ENCODE measurements around the gene PPM1H. TPM values are rescaled to one million over a fixed set of nuclear protein-coding genes. Genes with fewer than 3 reads are reported as not detected.

The PPM1H gene
- total RNA-seq, 1 experiment from 2014 or later: 9.2 TPM

- no peak for DNase-seq (ENCODE audit: low read depth)
Measured at GRCh38 chr12:62653304-62653703, 281.6 kb downstream of the PPM1H start.

- no peak for DNase-seq (ENCODE audit: low read depth)
Measured at GRCh38 chr12:62651138-62651537, 283.8 kb downstream of the PPM1H start.

GRCh38 chr12:62649412-62650138 is 285.4 kb downstream of the PPM1H start:
- DNase-seq (ENCODE audit: low read depth): no peak

GRCh38 chr12:62647586-62647985 is 287.4 kb downstream of the PPM1H start:
- no peak for DNase-seq (ENCODE audit: low read depth)

GRCh38 chr12:62646566-62646965 is 288.4 kb downstream of the PPM1H start:
- no peak for DNase-seq (ENCODE audit: low read depth)

- no peak for DNase-seq (ENCODE audit: low read depth)
Measured at GRCh38 chr12:62643486-62643885, 291.5 kb downstream of the PPM1H start.

- DNase-seq (ENCODE audit: low read depth): no peak
Measured at GRCh38 chr12:62642486-62642885, 292.5 kb downstream of the PPM1H start.

- DNase-seq (ENCODE audit: low read depth): peak; percentile 86
Measured at GRCh38 chr12:62640910-62641448, 294.0 kb downstream of the PPM1H start.

GRCh38 chr12:62637679-62638078 is 297.3 kb downstream of the PPM1H start:
- DNase-seq (ENCODE audit: low read depth): no peak

GRCh38 chr12:62635649-62636048 is 299.3 kb downstream of the PPM1H start:
- no peak for DNase-seq (ENCODE audit: low read depth)

GRCh38 chr12:62632411-62632918 is 302.5 kb downstream of the PPM1H start:
- peak; percentile 74 for DNase-seq (ENCODE audit: low read depth)

GRCh38 chr12:62631471-62632410 is 303.2 kb downstream of the PPM1H start:
- DNase-seq (ENCODE audit: low read depth): peak; percentile 96

GRCh38 chr12:62629971-62630739 is 304.8 kb downstream of the PPM1H start:
- no peak for DNase-seq (ENCODE audit: low read depth)

- no peak for DNase-seq (ENCODE audit: low read depth)
Measured at GRCh38 chr12:62629413-62629812, 305.5 kb downstream of the PPM1H start.

GRCh38 chr12:62627181-62627580 is 307.8 kb downstream of the PPM1H start:
- DNase-seq (ENCODE audit: low read depth): no peak

- DNase-seq (ENCODE audit: low read depth): peak; percentile 77
Measured at GRCh38 chr12:62625228-62625627, 309.7 kb downstream of the PPM1H start.

GRCh38 chr12:62622177-62622576 is 312.8 kb downstream of the PPM1H start:
- no peak for DNase-seq (ENCODE audit: low read depth)

GRCh38 chr12:62621101-62621638 is 313.8 kb downstream of the PPM1H start:
- DNase-seq (ENCODE audit: low read depth): no peak

GRCh38 chr12:62618930-62619329 is 316.0 kb downstream of the PPM1H start:
- DNase-seq (ENCODE audit: low read depth): no peak

- no peak for DNase-seq (ENCODE audit: low read depth)
Measured at GRCh38 chr12:62618319-62618718, 316.6 kb downstream of the PPM1H start.

GRCh38 chr12:62613081-62613480 is 321.9 kb downstream of the PPM1H start:
- no peak for DNase-seq (ENCODE audit: low read depth)

Data from M059J (cell line).